ENCODE data around the gene GSDMA.

DNA sequence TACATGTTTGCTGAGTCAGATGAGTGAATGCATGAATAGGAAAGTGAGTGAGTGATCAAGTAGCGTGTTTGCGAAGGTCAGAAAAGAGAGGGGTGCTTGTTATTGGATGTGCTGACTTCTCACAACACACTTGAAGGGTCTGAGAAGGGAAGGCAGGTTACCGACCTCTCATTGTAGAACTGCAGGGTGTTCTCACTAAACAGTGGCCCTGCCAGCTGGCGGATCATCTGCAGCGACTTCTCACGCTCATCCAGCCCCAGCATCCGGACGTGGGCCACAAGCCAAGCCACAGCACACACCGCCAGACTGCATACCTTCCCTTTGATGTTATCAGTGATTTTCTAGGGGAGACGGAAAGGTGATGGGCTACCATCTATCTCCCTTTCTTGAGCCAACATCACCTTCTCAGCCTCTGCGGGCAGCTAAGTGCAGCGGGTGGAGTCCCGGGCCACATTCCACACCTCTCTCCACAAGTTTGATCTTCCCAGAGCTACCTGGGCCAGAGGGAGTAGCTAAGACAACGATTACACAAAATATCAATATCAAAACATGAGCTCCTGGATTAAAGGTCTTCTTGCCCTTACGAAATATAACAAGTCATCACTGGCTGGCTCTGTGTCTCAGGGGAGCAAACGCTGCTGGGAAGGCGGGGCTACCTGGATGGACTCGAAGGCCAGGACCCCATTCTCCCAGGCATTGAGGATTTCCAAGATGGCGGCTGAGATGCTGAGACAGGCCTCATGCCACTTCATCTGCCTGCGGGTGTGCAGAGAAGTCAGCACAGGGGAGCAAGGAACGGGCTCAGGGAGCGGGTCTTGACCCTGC, 63.4 kb downstream of the GSDMA start:
- TF ChIP-seq, protein P1, sequence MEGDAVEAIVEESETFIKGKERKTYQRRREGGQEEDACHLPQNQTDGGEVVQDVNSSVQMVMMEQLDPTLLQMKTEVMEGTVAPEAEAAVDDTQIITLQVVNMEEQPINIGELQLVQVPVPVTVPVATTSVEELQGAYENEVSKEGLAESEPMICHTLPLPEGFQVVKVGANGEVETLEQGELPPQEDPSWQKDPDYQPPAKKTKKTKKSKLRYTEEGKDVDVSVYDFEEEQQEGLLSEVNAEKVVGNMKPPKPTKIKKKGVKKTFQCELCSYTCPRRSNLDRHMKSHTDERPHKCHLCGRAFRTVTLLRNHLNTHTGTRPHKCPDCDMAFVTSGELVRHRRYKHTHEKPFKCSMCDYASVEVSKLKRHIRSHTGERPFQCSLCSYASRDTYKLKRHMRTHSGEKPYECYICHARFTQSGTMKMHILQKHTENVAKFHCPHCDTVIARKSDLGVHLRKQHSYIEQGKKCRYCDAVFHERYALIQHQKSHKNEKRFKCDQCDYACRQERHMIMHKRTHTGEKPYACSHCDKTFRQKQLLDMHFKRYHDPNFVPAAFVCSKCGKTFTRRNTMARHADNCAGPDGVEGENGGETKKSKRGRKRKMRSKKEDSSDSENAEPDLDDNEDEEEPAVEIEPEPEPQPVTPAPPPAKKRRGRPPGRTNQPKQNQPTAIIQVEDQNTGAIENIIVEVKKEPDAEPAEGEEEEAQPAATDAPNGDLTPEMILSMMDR (IDR thresholded peaks at IDR 0.05), result no peak
- TF ChIP-seq POLR2A (IDR thresholded peaks at IDR 0.05) (no peak), POLR2AphosphoS5 (IDR thresholded peaks at IDR 0.05; ENCODE audit: insufficient read depth in 1 of 2, low read depth in 1 of 2) (no peak)

Measured in vagina (tissue), 2 donors.